GM21367 (cell line): ENCODE data around the gene MDFIC2.
"Not testable (repeated sequence)": the region's sequence is repeated elsewhere in the genome, so short reads cannot be mapped to it uniquely, and the experiment has no call there.

Experiments used
- ATAC-seq: cut with Tn5 transposase; IDR thresholded peaks from one replicate; pipeline ENCODE4 v1.9.1; 2021; ENCODE audit not compliant: unreplicated experiment

The MDFIC2 gene

GRCh38 chr3:70261283-70261682 is 51.2 kb downstream of the MDFIC2 start:
- no peak for ATAC-seq

- no peak for ATAC-seq
Measured at GRCh38 chr3:70256566-70256965, 55.9 kb downstream of the MDFIC2 start.

GRCh38 chr3:70250492-70250891 is 61.9 kb downstream of the MDFIC2 start:
- ATAC-seq = no peak

- ATAC-seq = no peak
Measured at GRCh38 chr3:70249509-70250160, 62.8 kb downstream of the MDFIC2 start.

GRCh38 chr3:70248856-70249255 is 63.6 kb downstream of the MDFIC2 start:
- ATAC-seq = no peak

- ATAC-seq = no peak
Measured at GRCh38 chr3:70247955-70248354, 64.5 kb downstream of the MDFIC2 start.

GRCh38 chr3:70245746-70246525 is 66.5 kb downstream of the MDFIC2 start:
- ATAC-seq = no peak

- no peak for ATAC-seq
Measured at GRCh38 chr3:70244422-70244821, 68.0 kb downstream of the MDFIC2 start.

GRCh38 chr3:70242297-70242882 is 70.0 kb downstream of the MDFIC2 start:
- ATAC-seq = no peak

- no peak for ATAC-seq
Measured at GRCh38 chr3:70233812-70234211, 78.6 kb downstream of the MDFIC2 start.

- no peak for ATAC-seq
Measured at GRCh38 chr3:70233112-70233511, 79.3 kb downstream of the MDFIC2 start.

GRCh38 chr3:70231266-70231701 is 81.2 kb downstream of the MDFIC2 start:
- no peak for ATAC-seq

- no peak for ATAC-seq
Measured at GRCh38 chr3:70227437-70227836, 85.0 kb downstream of the MDFIC2 start.

- no peak for ATAC-seq
Measured at GRCh38 chr3:70225146-70225545, 87.3 kb downstream of the MDFIC2 start.

GRCh38 chr3:70224337-70224736 is 88.1 kb downstream of the MDFIC2 start:
- no peak for ATAC-seq

- no peak for ATAC-seq
Measured at GRCh38 chr3:70218471-70218870, 94.0 kb downstream of the MDFIC2 start.

GRCh38 chr3:70211274-70211673 is 101.2 kb downstream of the MDFIC2 start:
- not testable (repeated sequence) for ATAC-seq

GRCh38 chr3:70201975-70202374 is 110.5 kb downstream of the MDFIC2 start:
- ATAC-seq = no peak

GRCh38 chr3:70189884-70190473 is 122.5 kb downstream of the MDFIC2 start:
- ATAC-seq = no peak

- no peak for ATAC-seq
Measured at GRCh38 chr3:70186221-70186620, 126.2 kb downstream of the MDFIC2 start.

- ATAC-seq = no peak
Measured at GRCh38 chr3:70185661-70186060, 126.8 kb downstream of the MDFIC2 start.
